ACC112 (cell line): ENCODE measurements around the gene PDIA5.

Source experiments
- H2AFZ ChIP-seq: fragments of 200-600 bp; sonication (generic); one replicate; pipeline ENCODE4 v1.6.0; 2017; ENCODE audit warnings: antibody characterized with exemption, low read length; ENCODE audit not compliant: unreplicated experiment
- H3K27ac ChIP-seq: fragments of 200-600 bp; sonication (generic); 2 replicates; pipeline ENCODE4 v1.5.1; 2014; ENCODE audit warnings: low read depth, mild to moderate bottlenecking, antibody characterized with exemption, low read length, moderate library complexity
- H3K27me3 ChIP-seq: fragments of 200-600 bp; sonication (generic); 2 replicates; pipeline ENCODE4 v1.6.1; 2014; ENCODE audit warnings: mild to moderate bottlenecking, antibody characterized with exemption, low read length, moderate library complexity, mixed read lengths; ENCODE audit not compliant: insufficient read depth
- H3K36me3 ChIP-seq: fragments of 200-600 bp; sonication (generic); 2 replicates; pipeline ENCODE4 v1.6.1; 2016; ENCODE audit warnings: mild to moderate bottlenecking, antibody characterized with exemption, low read length, moderate library complexity, mixed read lengths; ENCODE audit not compliant: insufficient read depth
- H3K4me1 ChIP-seq: fragments of 200-600 bp; sonication (generic); one replicate; pipeline ENCODE4 v1.6.1; 2016; ENCODE audit warnings: low read length, mixed read lengths; ENCODE audit not compliant: insufficient read depth, unreplicated experiment, control insufficient read depth
- H3K4me3 ChIP-seq: fragments of 200-600 bp; sonication (generic); 2 replicates; pipeline ENCODE4 v1.5.1; 2014; ENCODE audit warnings: mild to moderate bottlenecking, low read depth, low read length
- H3K79me2 ChIP-seq: fragments of 200-600 bp; sonication (generic); one replicate; pipeline ENCODE4 v1.6.0; 2016; ENCODE audit warnings: low read length; ENCODE audit not compliant: control insufficient read depth, unreplicated experiment, insufficient read depth

Gene PDIA5

GRCh38 chr3:123130079-123130750 lies 63.4 kb downstream of the PDIA5 start:
- Histone ChIP-seq H3K79me2 (peaks cover 2% of the 10 kb centered on the region), H3K27me3 (no peaks in the 10 kb centered on the region), H3K27ac (no peak overlapping the region), H3K4me3 (no peak overlapping the region), H3K4me1 (no peaks in the 10 kb centered on the region), H3K36me3 (peaks cover 15% of the 10 kb centered on the region; the same call in 1 of the 2 replicates), H2AFZ (no peak overlapping the region)

- Histone ChIP-seq H2AFZ (no peak overlapping the region), H3K4me3 (no peak overlapping the region)
These were observed 67.8 kb downstream of the PDIA5 start for GRCh38 chr3:123134671-123135070.

GRCh38 chr3:123137001-123137400 lies 70.2 kb downstream of the PDIA5 start:
- Histone ChIP-seq H2AFZ (no peak overlapping the region), H3K79me2 (no peaks in the 10 kb centered on the region), H3K27me3 (no peaks in the 10 kb centered on the region), H3K27ac (no peak overlapping the region), H3K4me3 (no peak overlapping the region), H3K36me3 (no peaks in the 10 kb centered on the region; the same call in 1 of the 2 replicates), H3K4me1 (no peaks in the 10 kb centered on the region)

More at GRCh38 chr3:123134671-123135070, 67.8 kb downstream of the PDIA5 start:
- Histone ChIP-seq H3K36me3 (peaks cover 3% of the 10 kb centered on the region), H3K4me1 (no peaks in the 10 kb centered on the region), H3K27me3 (no peaks in the 10 kb centered on the region), H3K27ac (no peak overlapping the region), H3K79me2 (no peaks in the 10 kb centered on the region)

- H3K27ac ChIP-seq = no peak overlapping the region
- no peaks in the 10 kb centered on the region for H3K27me3 ChIP-seq
- H3K36me3 ChIP-seq = peaks cover 1% of the 10 kb centered on the region
- H3K4me3 ChIP-seq = no peak overlapping the region
- peaks cover 7% of the 10 kb centered on the region for H3K4me1 ChIP-seq
- H2AFZ ChIP-seq = no peak overlapping the region
- H3K79me2 ChIP-seq = no peaks in the 10 kb centered on the region
These were observed 72.1 kb downstream of the PDIA5 start for GRCh38 chr3:123138839-123139444.

GRCh38 chr3:123139522-123139921 lies 72.7 kb downstream of the PDIA5 start:
- no peak overlapping the region for H3K4me3 ChIP-seq
- H3K36me3 ChIP-seq = peaks cover 3% of the 10 kb centered on the region
- no peak overlapping the region for H3K27ac ChIP-seq
- no peaks in the 10 kb centered on the region for H3K27me3 ChIP-seq
- no peak overlapping the region for H2AFZ ChIP-seq
- H3K79me2 ChIP-seq = no peaks in the 10 kb centered on the region
- peaks cover 7% of the 10 kb centered on the region for H3K4me1 ChIP-seq

- no peaks in the 10 kb centered on the region for H3K79me2 ChIP-seq
- H3K27ac ChIP-seq = no peak overlapping the region
- no peak overlapping the region for H2AFZ ChIP-seq
- no peaks in the 10 kb centered on the region for H3K27me3 ChIP-seq
- no peak overlapping the region for H3K4me3 ChIP-seq
- H3K4me1 ChIP-seq = peaks cover 7% of the 10 kb centered on the region
- peaks cover 8% of the 10 kb centered on the region for H3K36me3 ChIP-seq
These were observed 73.7 kb downstream of the PDIA5 start for GRCh38 chr3:123140550-123140949.

- H3K27ac ChIP-seq = no peak overlapping the region
- H3K27me3 ChIP-seq = no peaks in the 10 kb centered on the region
- no peaks in the 10 kb centered on the region for H3K79me2 ChIP-seq
- no peak overlapping the region for H3K4me3 ChIP-seq
- no peak overlapping the region for H2AFZ ChIP-seq
- peaks cover 7% of the 10 kb centered on the region for H3K4me1 ChIP-seq
- H3K36me3 ChIP-seq = peaks cover 11% of the 10 kb centered on the region
These were observed 74.5 kb downstream of the PDIA5 start for GRCh38 chr3:123141276-123141675.

- Histone ChIP-seq H3K27ac (no peak overlapping the region), H3K27me3 (no peaks in the 10 kb centered on the region), H3K36me3 (peaks cover 25% of the 10 kb centered on the region), H3K4me1 (peaks cover 7% of the 10 kb centered on the region), H3K79me2 (no peaks in the 10 kb centered on the region), H2AFZ (no peak overlapping the region), H3K4me3 (no peak overlapping the region)
These were observed 77.0 kb downstream of the PDIA5 start for GRCh38 chr3:123143669-123144411.

- no peak overlapping the region for H2AFZ ChIP-seq
- no peaks in the 10 kb centered on the region for H3K27me3 ChIP-seq
- H3K36me3 ChIP-seq = peaks cover 35% of the 10 kb centered on the region
- H3K4me1 ChIP-seq = peaks cover 7% of the 10 kb centered on the region
- no peaks in the 10 kb centered on the region for H3K79me2 ChIP-seq
- no peak overlapping the region for H3K27ac ChIP-seq
- H3K4me3 ChIP-seq = no peak overlapping the region
These were observed 81.1 kb downstream of the PDIA5 start for GRCh38 chr3:123147754-123148535.

GRCh38 chr3:123148772-123149171 lies 81.9 kb downstream of the PDIA5 start:
- peaks cover 35% of the 10 kb centered on the region for H3K36me3 ChIP-seq
- no peaks in the 10 kb centered on the region for H3K79me2 ChIP-seq
- H3K4me1 ChIP-seq = peaks cover 2% of the 10 kb centered on the region
- H3K27ac ChIP-seq = no peak overlapping the region
- H3K4me3 ChIP-seq = no peak overlapping the region
- H2AFZ ChIP-seq = no peak overlapping the region
- H3K27me3 ChIP-seq = no peaks in the 10 kb centered on the region
